Measurements from ENCODE around the gene AJAP1.
A peak's percentile ranks its signal among the peaks of the same experiment; 100 is the strongest.

The AJAP1 gene

DNA sequence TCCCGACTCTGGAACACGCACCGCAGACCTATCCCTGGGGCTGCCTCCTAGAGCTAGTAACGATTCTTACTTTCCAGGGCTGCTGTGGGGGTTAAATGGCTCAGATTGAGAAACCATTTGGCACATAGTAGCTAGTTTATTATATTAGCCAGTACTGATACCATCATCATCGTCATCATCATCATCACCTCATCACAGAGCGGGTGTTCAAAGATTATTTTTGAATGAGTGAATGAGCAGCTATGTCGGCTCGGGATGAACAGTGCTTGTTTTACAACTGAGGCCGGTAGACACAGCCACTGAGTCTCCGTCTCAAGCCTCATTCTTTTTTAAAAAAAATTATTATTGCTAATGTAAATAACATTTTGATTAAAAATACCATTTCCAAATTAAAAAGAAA, 13.5 kb upstream of the AJAP1 start:
- POLR2A ChIA-PET, result no interaction called here
- Histone ChIP-seq H3K27ac (ENCODE audit: extremely low read depth, low read depth, low read length) (no peak overlapping the region), H3K4me1 (ENCODE audit: control insufficient read depth, insufficient read depth, low read length) (no peaks in the 10 kb centered on the region), H3K9me3 (ENCODE audit: control insufficient read depth, insufficient read depth, low read depth, low read length) (no peaks in the 10 kb centered on the region), H3K4me3 (ENCODE audit: low read depth, low read length) (no peak overlapping the region), H3K36me3 (ENCODE audit: control insufficient read depth in 2 of 2, insufficient read depth in 1 of 2, low read length in 2 of 2) (no peaks in the 10 kb centered on the region)
- no peak for TF ChIP-seq ZNF174 (tag by site-specific recombination; IDR thresholded peaks at IDR 0.05)
- TF ChIP-seq KLF7 (tag by site-specific recombination; IDR thresholded peaks at IDR 0.05; ENCODE audit: borderline replicate concordance), result no peak
- no peak for TF ChIP-seq ZNF449 (tag by site-specific recombination; IDR thresholded peaks at IDR 0.05)
- no peak for TF ChIP-seq TCF7L2 (IDR thresholded peaks at IDR 0.05; ENCODE audit: borderline replicate concordance, low read depth, low read length)
- TF ChIP-seq ZNF701 (tag by site-specific recombination; IDR thresholded peaks at IDR 0.05), result no peak
- TF ChIP-seq ZNF426 (tag by site-specific recombination; IDR thresholded peaks at IDR 0.05), result no peak
- no peak for TF ChIP-seq SCRT2 (tag by site-specific recombination; IDR thresholded peaks at IDR 0.05)
- TF ChIP-seq ZNF621 (tag by site-specific recombination; IDR thresholded peaks at IDR 0.05), result no peak
- TF ChIP-seq INSM2 (tag by site-specific recombination; IDR thresholded peaks at IDR 0.05), result no peak
- no peak for TF ChIP-seq ZNF23 (tag by site-specific recombination; IDR thresholded peaks at IDR 0.05; ENCODE audit: borderline replicate concordance)
- TF ChIP-seq ZNF513 (tag by site-specific recombination; IDR thresholded peaks at IDR 0.05), result no peak
- no peak for TF ChIP-seq ZNF561 (tag by site-specific recombination; IDR thresholded peaks at IDR 0.05; ENCODE audit: borderline replicate concordance)
- no peak for TF ChIP-seq ZNF121 (tag by site-specific recombination; IDR thresholded peaks at IDR 0.05)
- no peak for TF ChIP-seq HOXD13 (CRISPR knock-in tag; IDR thresholded peaks at IDR 0.05; ENCODE audit: borderline replicate concordance)
- CTCF ChIA-PET, result no interaction called here

DNA sequence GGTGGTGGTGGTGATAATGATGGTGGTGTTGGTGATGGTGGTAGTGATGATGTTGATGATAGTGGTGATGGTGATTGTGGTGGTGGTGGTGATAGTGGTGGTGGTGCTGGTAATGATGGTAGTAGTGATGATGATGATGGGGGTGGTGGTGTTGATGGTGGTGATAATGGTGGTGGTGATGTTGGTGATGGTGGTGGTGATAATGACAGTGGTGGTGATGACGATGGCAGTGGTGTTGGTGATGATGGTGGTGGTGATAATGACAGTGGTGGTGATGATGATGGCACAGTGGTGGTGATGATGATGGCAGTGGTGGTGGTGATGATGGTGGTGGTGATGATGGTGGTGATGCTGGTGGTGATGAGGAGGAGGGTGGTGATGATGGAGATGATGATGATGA, 7.0 kb upstream of the AJAP1 start:
- Histone ChIP-seq H3K9me3 (ENCODE audit: control insufficient read depth, insufficient read depth, low read depth, low read length) (no peaks in the 10 kb centered on the region), H3K36me3 (ENCODE audit: control insufficient read depth in 2 of 2, insufficient read depth in 1 of 2, low read length in 2 of 2) (no peaks in the 10 kb centered on the region), H3K4me3 (ENCODE audit: low read depth, low read length) (no peak overlapping the region), H3K27ac (ENCODE audit: extremely low read depth, low read depth, low read length) (no peak overlapping the region), H3K4me1 (ENCODE audit: control insufficient read depth, insufficient read depth, low read length) (no peaks in the 10 kb centered on the region)
- ChIA-PET POLR2A (no interaction called here), CTCF (no interaction called here)
- TF ChIP-seq ZNF248 (tag by site-specific recombination; IDR thresholded peaks at IDR 0.05) (no peak), ZNF274 (IDR thresholded peaks at IDR 0.05; ENCODE audit: low read length) (no peak), ZNF274 (tag by site-specific recombination; IDR thresholded peaks at IDR 0.05; ENCODE audit: borderline replicate concordance) (0 out of 2 replicates have a peak, but pooled peaks have one; percentile 50), ZNF302 (tag by site-specific recombination; IDR thresholded peaks at IDR 0.05; ENCODE audit: low read depth) (0 out of 2 replicates have a peak, but pooled peaks have one; percentile 20), ZNF658 (tag by site-specific recombination; IDR thresholded peaks at IDR 0.05) (0 out of 2 replicates have a peak, but pooled peaks have one; percentile 40), ZNF157 (tag by site-specific recombination; IDR thresholded peaks at IDR 0.05) (0 out of 2 replicates have a peak, but pooled peaks have one; percentile 7), ZNF473 (tag by site-specific recombination; IDR thresholded peaks at IDR 0.05) (0 out of 2 replicates have a peak, but pooled peaks have one; percentile 13), ZBTB21 (tag by site-specific recombination; IDR thresholded peaks at IDR 0.05) (no peak), ZNF513 (tag by site-specific recombination; IDR thresholded peaks at IDR 0.05) (peak; percentile 47; the same call in 1 of the 2 replicates), ZNF521 (tag by site-specific recombination; IDR thresholded peaks at IDR 0.05) (0 out of 2 replicates have a peak, but pooled peaks have one; percentile 44), ZFP3 (tag by site-specific recombination; IDR thresholded peaks at IDR 0.05; ENCODE audit: low read depth) (no peak), SALL2 (tag by site-specific recombination; IDR thresholded peaks at IDR 0.05; ENCODE audit: borderline replicate concordance) (peak; percentile 80; the same call in 1 of the 2 replicates)
